ENCODE data around the gene GOLGA8S. TPM values are rescaled to one million over a fixed set of nuclear protein-coding genes. Genes with fewer than 3 reads are reported as not detected.

GOLGA8S gene

Small RNA genes lying within 50 kb of the gene (small RNA-seq; reads per million reads assigned to genes)
- gene RN7SL536P (ENCODE audit: insufficient read depth), result not detected

Measured in mesendoderm (in vitro differentiated cells).